Stimulated activated naive CD8-positive, alpha-beta T cell treated with anti-CD3 and anti-CD28 coated beads, Interleukin-15, Interleukin-2, amounts not matched to agents 100 U/mL and 50 U/mL, for 24 hours (primary cell): Measurements from ENCODE around the gene DGKE.

Experiments used
- ATAC-seq: fragments of 150-1000 bp; cut with Tn5 transposase; one replicate; pipeline ENCODE4 v1.10.0; 2021
- DNase-seq: peaks from one replicate; pipeline ENCODE4 v3.0.0; 2021

DGKE gene

DNA sequence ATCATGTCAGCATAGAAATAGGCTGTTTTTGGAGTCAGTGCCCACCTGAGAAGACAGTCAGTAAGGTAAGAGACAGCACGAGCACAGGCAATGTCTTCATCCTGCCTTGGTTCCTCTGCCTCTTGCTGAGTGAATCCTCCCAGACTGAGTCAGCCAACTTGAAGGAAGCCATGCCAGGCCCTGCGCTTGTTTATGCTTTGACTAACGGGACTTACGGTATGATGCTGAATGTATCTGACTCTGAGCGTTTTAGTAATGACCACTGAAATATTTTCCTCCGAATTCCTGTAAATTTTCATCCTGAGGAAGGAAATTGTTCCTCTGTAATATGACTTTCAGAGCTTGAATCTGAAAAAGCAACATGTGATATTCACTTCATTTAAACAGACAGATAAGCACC is 18.2 kb upstream of the DGKE start:
- no peak for DNase-seq
- ATAC-seq = no peak

DNA sequence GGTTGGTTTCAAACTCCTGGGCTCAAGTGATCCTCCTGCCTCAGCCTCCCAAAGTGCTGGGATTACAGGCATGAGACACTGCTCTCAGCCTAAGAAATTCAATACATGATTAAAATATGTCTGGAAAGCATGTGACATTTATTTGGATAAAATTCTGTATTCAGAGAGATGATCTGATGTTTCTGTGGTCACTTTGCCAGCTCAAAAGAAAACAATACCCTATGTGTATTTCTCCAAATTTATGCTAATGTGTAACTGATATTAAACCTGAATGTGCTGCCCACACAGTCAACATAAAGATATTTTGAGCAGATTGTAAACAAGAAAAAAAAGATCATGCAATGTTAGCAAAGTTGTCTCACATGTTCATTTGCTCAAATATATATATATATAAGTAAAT is 16.9 kb upstream of the DGKE start:
- ATAC-seq (no peak), DNase-seq (no peak)

DNA sequence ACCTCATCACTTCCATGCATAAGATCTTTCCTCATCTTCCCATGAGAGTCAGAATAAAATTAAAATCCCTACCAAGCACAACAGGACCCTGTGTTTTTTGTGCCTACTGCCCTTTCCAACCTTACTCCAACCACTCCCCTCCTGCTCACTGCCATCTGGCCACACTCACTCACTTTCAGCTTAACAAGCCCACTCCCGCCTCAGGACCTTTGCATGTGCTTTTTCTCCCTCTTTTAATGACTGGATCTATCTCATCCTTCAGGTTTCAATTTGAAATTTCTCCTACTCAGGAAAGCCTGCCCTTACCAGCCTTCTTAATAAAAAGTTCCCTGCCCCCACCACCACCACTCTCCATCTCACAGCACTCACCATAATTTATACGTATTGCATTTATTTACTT is 14.9 kb upstream of the DGKE start:
- no peak for DNase-seq
- ATAC-seq = no peak

DNA sequence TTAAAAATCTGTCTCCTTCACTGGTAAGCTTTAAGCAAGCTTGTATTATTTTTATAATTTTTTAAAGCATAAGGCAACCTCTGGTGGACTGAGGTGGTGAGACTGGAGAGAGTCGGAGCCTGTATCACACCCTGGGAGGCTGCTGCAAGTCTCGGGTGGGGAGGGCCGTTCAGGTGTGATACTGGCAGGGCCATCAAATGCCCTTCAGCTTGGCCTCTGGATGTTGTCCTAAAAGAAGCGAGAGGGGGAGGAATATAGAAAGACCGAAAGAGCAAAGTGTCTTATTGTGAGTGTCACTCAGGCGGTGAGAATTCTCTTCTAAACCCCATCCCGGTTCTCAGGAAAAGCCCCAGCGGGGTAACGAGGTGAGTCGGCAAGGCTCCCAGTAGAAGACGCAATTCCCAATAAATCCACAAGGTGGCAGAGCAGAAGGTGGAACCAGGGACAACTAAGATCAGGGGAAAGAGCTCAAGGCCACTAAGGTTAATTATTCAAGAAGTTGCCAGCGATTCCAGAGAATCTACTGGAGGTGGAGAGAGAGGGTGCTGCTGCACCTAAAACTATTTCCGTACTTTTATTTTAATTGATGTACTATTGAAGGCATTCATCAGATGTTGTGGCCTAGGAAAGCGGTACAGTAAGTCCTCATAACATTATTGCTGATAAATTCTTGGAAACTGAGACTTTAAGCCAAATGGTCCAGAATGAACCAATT is 14.4 kb upstream of the DGKE start:
- DNase-seq (peak; percentile 80), ATAC-seq (peak; percentile 73)

DNA sequence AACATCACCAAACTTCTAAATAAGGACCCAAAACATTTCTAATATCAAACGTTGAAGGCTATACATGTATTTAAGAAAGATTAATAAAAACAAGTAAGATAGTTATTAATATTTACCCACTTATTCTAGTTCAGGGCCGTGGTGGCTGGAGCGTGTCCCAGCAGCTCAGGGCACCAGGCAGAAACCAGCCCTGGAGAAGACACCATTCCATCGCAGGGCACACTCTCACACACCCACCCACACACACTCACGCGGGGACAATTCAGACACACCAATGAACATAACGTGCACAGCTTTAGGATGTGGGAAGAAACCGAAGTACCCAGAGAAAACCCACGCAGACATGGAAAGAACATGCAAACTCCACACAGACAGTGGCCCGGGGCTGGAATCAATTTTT is 13.7 kb upstream of the DGKE start:
- no peak for DNase-seq
- ATAC-seq = no peak

DNA sequence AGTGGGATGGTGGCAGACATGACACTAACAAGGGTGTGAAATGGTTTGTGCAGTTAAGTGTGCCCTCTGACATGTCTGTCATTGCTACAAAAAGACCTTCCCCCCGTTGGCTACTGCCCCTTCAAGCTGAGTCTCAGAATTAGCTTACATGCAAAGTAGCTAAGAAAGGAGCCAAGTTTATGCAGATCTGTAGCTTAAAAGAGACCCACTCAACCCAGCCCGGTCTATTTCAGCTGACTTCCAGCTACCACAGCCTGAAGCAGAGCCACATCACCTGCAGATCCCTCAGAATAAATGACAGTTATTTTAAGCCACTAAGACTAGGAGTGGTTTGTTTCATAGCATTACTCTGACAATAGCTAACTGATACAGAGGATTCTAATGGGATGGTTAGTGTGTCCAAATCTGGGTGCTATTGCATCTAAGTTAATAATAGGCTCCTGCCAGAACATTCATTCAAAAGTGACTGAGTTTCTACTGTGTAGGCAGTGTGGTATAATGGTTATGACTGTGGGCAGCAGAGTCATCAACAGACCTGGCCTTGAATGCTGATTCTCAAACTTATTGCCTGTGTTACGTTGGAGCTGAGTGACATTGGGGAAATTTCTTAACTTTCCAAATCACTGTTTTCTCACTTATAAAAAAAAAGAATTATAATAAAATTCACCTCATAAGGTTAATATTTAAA is 12.0 kb upstream of the DGKE start:
- DNase-seq (no peak), ATAC-seq (peak; percentile 72)

DNA sequence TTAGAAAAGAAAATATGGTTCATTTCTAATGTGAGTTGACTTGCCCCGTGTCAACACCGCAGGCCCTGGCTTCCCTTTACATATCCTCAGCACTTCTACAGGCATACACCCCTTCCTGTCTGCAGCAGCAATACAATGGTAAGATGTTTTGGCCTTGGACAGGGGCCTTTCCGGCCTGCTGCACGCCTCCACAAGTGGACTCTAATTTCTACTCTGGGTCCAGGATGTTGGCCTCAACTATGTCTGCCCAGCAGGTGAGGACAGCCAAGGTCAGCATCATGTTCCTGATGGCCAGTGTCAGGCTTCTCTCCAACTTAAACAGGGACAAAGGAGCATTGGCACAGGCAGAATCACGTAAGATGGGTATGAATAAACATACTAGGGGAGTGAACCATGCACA is 11.2 kb upstream of the DGKE start:
- ATAC-seq = no peak
- no peak for DNase-seq

DNA sequence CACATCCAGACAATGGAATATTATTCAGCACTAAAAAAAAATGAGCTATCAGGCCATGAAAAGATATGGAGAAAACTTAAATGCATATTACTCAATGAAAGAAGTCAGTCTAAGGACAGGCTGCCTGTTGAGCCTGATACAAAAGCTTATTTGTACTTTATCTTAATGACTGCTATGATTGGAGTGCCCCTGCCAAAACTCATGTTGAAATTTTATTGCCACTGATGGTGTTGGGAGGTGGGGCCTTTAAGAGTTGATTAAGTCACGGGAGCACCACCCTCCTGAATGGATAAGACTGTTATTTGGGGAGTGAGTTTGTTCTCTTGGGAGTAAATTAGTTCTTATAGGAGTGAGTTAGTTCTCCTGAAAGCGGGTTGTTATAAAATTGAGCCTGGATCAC is 10.1 kb upstream of the DGKE start:
- ATAC-seq (no peak), DNase-seq (no peak)

DNA sequence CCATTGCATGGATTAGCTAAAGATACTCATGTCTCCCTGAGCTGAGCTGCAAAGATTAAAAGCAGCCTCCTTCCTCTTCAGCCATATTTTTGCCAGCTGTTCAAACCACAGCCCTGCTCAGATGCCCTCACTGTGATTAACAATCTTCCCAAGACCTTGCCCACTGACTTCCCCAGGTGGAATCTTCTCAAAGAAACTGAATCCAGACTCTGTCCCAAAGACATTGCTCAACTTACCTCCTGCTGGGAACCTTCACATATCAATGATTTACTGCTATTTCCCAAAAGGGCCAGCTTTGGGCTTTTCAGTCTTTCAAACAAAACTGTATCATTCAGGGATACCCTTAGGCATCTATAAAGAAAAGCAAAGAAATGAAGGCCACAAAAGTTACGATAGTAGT is 9.4 kb upstream of the DGKE start:
- ATAC-seq (no peak), DNase-seq (no peak)

DNA sequence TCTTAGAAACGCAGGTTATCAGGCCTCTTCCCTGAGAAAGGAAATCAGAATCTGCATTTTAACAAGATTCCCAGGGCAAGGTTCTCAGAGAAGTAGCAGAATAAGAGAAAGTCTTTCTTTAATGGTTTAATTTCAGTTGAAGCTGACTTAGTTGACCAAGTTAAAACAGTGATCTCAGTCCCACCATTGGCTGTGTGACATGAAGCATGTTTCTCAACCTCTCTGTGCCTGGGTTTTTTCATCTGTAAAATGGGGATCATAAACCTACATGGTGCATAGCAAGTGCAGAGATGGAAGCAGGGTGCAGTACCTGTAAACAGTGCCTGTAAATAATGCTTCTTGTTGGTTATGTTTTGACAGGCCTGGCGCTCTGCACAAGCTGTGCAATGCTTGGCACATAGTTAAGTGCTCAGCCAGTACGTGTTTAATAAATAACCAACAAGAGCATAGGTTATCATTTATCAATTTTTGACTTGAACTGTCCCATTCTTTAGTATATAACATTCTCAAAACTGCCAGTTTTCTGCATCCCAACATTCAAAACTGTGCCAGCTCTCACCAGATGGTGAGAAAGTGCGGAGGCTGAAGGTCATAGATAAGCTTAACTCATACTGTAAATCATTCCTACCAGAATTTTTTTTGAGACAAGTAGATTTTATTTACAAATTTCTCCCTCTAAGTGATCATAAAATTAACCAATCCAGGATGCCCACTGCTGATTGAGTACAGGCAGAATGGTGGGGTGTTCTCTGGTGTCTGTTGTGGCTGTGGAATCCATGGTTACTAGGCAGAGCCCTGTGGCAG is 7.1 kb upstream of the DGKE start:
- no peak for ATAC-seq
- DNase-seq = no peak

DNA sequence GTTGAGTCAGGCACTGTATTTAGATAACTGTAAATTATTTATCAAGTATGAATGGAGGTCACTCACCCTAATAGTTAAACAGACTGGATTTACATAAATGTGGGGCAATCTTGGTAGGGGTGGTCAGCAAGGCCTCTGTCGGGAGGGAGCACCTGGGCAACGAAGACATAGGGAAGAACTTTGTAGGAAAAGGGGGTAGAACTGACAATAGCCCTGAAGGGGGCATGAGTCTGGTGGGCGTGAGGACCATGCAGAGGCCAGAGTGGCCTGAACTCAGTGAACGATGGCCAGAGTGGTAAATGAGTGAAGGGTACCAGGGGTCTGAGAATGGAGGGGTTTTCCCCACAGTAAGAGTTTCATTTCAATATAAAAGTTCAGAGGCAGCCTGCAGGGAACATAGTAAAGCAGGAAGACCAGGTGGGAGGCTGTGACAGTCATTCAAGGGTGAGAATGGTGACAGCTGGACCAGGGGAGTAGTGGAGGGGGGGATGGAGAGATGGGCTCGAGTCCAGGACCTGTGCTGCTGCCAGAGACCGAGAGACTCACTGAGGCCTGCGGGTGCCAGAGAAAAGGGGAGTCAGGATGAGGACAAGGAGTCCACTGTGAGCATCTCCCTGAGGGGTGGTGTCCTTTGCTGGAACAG is 3.1 kb upstream of the DGKE start:
- DNase-seq = no peak

DNA sequence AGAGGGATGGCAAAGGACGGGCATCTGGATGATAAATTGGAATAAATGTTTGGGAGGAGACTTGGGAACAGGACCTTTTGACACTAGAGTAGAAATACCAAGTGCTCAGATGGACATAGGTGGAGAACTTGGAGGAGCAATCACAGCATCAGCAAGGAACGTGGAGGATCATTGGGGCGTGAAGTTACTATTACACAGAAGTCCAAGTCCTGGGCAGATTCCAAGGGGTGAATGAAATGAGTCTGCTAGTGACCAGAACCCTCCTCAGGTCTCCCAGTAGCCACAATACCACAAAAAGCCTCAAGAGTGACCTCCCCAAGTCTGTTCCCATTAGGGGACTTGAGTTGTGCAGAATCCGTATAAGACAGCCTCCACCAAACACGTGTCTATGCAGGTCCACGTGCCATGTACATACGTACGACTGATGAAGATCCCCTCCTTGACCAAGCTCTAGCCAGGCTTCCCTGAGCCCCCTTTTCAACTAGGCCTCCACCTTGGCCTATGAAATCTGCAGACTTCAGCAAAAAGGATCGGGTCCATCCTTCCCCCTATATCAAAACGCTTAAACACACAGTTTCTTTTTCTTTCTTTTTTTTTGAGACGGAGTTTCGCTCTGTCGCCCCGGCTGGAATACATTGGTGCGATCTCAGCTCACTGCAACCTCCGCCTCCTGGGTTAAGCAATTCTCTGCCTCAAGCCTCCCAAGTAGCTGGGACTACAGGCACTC is 2.4 kb upstream of the DGKE start:
- DNase-seq = no peak
- no peak for ATAC-seq

More for the DNA sequence above, 3.1 kb upstream of the DGKE start:
- ATAC-seq = no peak

DNA sequence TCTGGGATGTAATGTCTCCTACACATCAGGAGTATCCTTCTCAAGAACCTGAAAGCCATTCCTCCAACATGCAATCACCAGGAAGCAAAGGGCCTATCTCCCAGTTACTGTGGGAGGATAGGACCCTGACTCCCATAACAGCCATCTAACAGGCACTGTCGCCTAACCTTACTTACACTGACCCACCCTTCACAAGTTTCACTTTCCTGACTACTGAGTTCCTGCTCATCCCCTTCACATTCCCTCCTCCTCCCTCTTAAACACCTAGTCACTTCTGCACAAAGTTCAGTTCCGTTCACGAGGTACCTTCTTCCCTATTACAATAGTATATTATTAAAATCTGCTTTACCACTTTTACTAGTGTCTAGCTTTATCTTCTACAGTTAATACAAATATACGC is 1.5 kb upstream of the DGKE start:
- ATAC-seq (no peak), DNase-seq (no peak)

DNA sequence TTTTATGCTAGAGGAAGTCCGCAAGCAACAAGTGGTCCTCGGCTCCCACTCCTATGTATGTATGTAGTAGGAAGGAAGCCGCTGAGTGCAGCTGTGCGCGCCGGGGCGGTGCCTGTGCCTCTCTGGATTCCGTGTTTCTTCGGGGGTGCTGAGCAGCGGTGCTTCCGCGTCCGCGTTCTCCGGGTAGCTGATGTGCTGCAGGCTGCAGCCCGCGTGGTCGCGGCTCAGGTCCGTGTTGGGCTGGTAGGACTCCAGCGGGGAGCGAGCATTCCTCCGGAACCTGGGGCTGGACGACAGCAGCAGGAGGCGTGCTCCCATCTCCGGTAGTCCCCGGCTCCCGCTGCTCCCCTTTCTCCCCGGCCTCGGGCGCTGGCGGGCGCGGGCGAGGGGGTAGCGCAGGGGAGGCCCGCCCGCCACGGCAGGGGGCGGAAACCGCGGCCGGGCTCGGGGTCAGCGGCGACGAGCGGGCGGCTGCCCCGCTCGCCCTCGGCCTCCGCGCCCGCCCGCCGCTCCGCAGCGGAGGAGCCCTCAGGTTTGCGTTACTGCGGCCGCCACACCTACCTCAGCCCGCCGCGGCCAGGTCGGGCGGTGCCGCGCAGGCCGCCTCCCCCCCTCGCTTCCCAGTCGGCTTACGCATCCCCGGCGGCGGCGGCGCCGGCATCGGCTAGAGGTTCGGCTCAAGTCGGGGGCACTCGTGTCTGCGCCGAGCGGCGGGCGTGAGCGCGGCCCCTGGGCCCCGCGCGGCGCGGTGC is 718 bp upstream of the DGKE start:
- DNase-seq = peak; percentile 68
- ATAC-seq = peak; percentile 60

DNA sequence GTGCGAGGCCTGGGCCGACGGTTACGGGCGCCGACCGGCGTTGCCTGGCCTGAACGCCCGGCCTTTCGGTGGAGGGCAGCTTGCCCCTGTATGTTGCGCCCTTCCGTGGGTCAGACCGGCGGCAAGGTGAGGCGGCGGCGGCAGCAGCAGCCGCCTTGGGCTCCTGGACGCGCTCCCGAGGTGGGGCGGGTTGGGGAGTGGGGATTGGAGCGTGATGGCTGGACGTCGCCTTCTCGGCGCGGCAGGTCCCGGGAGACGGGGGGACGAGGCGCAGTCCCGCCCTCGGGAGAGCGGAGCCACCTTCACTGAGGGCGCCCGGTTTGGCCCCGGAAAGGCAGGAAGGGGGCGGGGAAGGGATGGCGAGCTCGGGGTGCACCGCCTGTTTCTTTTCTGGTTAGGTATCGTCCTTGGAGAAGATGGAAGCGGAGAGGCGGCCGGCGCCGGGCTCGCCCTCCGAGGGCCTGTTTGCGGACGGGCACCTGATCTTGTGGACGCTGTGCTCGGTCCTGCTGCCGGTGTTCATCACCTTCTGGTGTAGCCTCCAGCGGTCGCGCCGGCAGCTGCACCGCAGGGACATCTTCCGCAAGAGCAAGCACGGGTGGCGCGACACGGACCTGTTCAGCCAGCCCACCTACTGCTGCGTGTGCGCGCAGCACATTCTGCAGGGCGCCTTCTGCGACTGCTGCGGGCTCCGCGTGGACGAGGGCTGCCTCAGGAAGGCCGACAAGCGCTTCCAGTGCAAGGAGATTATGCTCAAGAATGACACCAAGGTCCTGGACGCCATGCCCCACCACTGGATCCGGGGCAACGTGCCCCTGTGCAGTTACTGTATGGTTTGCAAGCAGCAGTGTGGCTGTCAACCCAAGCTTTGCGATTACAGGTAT is 671 bp downstream of the DGKE start:
- peak; percentile 71 for DNase-seq
- ATAC-seq = peak; percentile 28

DNA sequence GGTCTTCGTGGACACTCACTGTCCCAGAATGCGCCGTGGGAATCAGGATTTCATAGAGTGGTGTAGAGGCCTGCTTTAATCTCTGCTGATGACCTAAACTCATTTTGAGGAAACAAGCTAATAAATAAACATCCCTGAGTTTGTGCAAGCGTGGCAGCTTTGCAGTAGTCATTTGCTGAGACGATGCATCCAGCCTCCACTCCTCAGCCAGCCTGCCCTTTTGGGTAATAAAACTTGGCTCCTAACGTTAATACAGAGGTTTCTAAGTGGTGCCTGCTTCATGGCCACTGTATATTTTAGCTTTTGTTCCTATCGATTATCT is 1.3 kb downstream of the DGKE start:
- no peak for DNase-seq

DNA sequence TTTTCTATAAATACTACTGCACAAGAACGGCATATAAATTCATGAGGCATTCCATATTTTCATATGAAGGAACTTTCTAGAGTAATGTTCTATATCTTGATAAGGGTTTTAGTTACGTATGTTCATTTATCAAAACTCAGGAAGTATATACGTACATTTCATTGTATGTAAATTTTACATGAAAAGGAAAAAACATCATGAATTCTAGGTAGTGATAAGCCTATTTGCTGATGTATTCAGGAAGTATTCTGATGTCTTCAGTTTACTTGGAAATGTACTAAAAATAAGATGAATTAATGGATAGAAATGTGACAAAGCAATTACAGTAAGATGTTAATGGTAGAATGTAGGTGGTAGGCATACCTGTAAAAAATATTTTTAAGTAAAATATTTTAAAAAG is 4.7 kb downstream of the DGKE start:
- ATAC-seq = no peak
- no peak for DNase-seq

More for the DNA sequence above, 1.3 kb downstream of the DGKE start:
- no peak for ATAC-seq

DNA sequence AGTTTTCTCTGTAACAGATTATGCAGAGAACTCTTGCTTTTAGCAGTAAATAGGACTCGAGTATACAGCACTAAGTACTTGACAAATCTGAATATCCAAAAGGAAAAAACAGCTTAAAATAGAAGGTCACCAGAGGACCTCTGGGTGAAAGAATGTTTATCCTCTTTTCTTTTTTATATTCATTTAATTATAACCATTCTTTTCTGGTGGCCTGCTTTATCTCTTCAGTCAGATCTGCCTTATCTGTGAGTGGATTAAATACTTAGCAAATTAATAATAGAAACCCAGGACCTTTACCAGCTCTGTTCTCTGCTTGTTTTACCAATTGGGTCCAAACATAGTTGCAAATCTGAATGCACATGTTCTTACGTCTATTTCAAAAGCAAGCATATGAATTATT is 8.6 kb downstream of the DGKE start:
- ATAC-seq = no peak
- no peak for DNase-seq

DNA sequence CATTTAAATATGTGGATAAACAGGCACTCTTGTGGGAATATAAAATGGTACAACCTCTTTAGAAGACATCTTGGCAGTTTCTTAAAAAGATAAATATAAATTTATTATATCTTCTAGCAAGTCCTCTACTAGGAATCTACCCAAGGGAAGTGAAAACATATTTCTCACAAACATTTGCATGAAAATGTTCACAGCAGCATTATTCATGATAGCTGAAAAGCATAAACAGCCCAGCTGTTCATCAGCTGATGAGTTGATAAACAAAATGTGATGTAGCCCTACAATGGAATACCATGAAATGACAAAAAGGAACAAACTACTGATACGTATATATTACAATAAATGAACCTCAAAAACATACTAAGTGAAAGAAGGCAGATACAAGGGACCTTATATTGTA is 12.0 kb downstream of the DGKE start:
- no peak for DNase-seq

DNA sequence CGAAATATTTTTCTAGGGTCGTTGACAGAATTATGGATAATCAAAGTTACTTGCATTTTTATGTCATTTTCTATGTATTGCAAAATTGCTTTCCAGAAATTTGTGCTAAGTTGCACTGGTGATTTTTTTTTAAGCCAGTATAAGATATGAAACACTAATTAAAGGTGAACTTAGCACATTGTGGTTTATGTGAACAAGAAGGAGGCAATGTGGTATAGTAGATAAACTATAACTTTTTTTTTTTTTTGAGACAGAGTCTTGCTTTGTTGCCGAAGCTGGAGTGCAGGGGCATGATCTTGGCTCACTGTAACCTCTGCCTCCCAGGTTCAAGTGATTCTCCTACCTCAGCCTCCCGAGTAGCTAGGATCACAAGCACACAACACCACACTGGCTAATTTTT is 13.2 kb downstream of the DGKE start:
- DNase-seq = no peak
- no peak for ATAC-seq

More for the DNA sequence above, 12.0 kb downstream of the DGKE start:
- no peak for ATAC-seq
